HG03025 (cell line): Measurements from ENCODE around the gene IFI44.

Source experiments
- ATAC-seq: cut with Tn5 transposase; IDR thresholded peaks from one replicate; pipeline ENCODE4 v1.9.1; 2021; ENCODE audit warnings: mild to moderate bottlenecking, moderate library complexity; ENCODE audit not compliant: unreplicated experiment, low FRiP score

IFI44 gene, protein sequence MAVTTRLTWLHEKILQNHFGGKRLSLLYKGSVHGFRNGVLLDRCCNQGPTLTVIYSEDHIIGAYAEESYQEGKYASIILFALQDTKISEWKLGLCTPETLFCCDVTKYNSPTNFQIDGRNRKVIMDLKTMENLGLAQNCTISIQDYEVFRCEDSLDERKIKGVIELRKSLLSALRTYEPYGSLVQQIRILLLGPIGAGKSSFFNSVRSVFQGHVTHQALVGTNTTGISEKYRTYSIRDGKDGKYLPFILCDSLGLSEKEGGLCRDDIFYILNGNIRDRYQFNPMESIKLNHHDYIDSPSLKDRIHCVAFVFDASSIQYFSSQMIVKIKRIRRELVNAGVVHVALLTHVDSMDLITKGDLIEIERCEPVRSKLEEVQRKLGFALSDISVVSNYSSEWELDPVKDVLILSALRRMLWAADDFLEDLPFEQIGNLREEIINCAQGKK

DNA sequence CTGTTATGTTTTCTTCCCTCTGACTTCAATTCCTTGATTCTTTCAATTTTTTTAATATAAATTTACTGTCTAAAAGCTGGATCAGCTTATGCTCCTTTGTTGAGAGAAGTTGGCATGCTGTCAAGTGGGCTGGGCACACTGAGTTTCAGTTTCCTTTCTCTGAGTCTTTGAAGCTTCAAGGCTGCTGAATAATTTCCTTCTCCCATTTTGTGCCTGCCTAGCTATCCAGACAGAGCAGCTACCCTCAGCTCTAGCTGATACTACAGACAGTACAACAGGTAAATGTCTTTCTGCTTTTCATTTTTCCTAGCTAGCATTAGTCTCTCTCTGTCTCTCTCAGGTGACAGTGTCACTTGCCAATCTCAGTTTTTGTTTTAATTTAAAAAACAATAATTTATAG, at the start of gene IFI44:
Gene IFI44, plus strand, starts transcription at position 204 of the 400 bp plus-strand sequence. CDS start 365 bp downstream, outside the sequence.
- peak; percentile 73 for ATAC-seq

DNA sequence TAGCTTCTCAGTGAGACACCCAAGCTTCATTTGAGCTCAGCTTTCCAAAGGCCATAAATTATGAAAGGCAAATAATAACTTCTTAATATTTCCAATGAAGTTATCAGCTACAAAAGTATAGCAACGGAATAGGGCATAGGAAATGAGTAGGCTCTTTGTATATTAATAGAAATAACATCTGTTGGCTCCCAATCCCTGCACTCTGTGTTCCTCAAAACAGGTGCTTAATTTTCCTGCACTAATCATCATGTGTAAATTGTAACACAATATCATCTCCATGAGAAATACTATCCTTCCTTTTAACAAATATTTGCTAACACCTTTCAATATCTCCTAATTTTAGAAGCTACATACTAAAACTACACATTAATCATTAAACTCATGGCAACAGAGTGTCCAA, 48.6 kb upstream of the IFI44 start:
- no peak for ATAC-seq

DNA sequence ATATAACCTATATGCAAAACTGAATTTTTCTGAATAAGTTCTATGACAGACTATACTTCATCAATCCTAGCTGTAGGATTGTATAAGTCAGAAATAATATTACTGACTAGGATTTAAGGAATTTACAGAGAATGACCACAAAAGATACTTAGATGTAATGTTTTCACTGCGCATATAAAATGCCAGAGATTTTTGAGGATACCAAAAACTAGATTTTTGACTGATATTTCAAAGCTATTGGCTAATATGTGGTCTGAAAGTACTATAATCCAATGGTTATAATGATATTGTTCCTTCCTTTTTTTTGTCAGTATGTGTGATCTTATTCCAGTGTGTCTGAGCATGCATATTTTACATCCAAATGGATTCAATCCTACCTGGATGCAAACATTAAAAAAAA, 46.4 kb upstream of the IFI44 start:
- ATAC-seq: no peak

DNA sequence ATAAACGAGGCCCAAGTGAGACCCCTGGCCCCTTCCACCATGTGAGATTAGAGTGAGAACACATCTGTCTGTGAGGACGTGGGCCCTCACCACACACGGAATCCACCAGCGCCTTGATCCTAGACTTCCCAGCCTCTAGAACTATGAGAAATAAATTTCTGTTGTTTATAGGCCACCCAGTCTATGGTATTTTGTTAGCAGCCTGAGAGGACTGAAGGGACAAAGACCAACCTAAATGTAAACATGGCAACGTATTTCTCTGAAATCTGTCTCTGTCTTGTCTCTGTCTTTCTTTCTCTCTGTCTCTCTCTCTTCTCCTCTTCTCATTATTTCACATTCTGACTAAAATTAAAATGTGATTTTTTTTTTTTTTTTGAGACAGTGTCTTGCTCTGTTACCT, 45.0 kb upstream of the IFI44 start:
- ATAC-seq: no peak

DNA sequence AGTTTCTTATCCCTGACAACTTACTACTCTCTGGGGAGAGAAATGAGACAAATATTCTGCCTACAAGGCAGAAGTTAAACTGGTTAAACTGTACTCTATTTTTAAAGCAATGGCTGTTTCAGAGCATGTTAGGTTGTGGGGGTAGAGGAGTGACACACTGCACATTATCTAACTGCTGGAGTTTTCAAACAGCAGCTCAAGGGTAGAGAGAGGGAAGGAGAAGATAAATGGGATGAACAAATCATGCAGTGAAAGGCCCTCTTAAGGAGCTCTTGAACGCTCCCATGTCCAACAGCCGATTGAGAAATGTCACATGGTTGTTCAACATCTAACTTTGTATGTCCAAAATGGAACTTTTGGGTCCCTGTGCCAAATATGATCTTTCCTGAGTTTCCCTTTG, 43.4 kb upstream of the IFI44 start:
- ATAC-seq: no peak

DNA sequence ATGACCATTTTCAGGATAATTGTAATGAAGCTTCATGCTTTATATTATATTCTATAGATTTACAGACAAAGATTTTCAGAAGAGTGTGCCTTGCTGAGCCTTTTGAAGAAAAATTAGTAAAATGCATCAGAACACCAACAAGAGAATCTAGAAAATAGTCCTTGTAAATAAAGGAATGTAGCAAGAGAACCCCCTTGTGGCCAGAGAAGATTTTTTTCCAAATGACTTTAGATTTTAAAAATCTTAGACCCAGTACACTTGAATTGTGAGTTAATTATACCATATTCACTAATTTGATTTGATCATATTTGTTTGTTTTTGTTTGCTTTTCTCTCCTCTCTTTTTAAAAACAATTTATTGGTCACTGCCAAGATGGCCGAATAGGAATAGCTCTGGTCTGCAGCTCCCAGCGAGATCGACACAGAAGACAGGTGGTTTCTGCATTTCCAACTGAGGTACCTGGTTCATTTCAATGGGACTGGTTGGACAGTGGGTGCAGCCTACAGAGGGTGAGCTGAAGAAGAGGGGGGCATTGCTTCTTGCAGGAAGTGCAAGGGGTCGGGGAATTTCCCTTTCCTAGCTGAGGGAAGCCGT, 42.2 kb upstream of the IFI44 start:
- ATAC-seq: no peak

DNA sequence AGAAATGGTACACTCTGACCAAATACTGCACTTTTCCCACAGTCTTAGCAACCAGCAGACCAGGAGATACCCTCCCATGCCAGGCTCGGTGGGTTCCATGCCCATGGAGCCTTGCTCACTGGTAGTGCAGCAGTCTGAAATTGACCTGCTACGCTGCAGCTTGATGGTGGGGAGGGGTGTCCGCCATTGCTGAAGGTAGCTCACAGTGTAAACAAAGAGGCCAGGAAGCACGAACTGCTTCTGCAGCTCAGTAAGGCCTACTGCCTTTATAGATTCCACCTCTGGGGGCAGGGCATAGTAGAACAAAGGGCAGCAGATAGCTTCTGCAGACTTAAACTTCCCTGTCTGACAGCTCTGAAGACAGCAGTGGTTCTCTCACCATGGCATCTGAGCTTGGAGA, 41.7 kb upstream of the IFI44 start:
- ATAC-seq: no peak

DNA sequence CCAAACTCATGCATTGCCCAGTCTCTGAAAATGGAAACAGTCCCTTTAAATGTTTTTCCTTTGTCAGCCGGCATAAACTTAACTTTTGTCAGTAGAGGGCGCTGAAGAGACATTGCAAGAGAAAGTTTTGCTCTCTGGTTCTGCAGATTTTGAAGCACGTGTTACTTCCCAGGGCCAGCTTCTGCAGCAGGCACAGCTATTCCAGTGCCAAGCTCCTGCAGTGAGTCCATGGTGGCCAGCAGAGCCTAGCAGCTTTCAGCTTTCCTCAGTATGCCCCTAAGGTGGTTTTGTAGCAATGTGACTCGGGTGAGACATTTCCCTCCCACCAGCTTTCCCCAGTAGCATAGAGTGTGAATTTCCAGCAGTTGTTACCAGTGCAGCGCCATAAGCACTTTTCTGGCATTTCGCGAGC, 32.0 kb upstream of the IFI44 start:
- ATAC-seq: no peak

DNA sequence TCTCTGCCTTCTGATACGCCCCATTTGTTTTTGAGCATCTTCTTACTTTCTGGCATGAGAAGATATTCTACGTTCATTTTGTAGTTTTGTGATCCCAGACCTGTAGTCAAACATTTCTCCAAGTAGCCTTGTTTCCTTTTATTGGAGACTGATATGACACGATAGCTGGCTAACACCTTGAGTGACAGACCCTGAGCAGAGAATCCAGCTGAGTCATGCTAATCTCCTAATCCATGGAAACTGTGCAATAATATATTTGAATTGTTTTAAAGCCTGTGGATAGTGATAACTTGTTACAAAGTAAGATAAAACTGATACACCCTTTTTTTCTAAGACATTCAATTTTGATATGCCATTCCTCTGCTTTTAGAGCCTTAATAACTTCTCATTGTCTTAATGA, 30.6 kb upstream of the IFI44 start:
- ATAC-seq: no peak

DNA sequence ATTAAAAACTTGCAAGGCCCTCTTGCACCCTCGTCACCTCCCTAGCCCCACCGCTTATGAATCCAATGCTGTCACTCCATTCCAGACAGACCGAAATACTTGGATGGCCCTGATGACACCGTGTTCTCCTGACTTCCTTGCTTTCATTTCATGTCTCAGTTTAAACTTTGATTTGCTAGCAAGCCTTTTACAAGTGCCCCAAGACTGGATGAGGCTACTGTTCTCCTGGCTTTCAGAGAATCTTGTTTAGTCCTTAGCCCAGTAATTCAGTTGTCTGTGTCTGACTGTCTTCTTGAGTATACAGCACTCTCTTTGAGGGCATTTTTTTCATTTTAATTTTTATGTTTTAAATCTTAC, 30.2 kb upstream of the IFI44 start:
- ATAC-seq: no peak

DNA sequence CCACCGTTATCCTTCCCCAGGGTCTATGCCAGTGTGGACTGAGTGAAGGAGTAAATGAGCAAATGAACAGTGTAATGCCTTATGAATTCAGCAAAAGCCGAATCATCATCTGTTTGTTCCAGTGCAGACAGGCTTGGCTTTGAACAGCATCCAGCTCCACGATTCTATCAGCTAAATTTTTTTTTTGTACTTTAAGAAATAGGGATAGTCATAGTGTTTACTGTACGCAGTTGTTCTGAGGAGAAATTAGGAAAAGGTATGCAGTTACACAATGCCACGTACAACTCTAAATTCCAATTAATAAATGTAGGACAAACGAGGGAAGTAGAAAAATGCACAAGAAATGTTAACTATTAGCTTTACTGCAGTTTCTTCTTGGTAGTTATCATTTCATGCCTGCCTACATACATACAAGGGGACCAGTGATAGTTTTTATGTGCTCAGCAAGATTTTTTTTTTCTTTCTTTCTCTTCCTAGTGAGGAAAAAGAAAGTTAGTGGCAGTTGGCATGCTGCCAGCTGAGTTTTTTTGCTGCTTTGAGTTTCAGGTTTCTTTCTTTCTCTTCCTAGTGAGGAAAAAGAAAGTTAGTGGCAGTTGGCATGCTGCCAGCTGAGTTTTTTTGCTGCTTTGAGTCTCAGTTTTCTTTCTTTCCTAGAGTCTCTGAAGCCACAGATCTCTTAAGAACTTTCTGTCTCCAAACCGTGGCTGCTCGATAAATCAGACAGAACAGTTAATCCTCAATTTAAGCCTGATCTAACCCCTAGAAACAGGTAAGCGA, 29.6 kb upstream of the IFI44 start, which contains the start of gene IFI44L:
Gene IFI44L, plus strand, starts transcription at position 646 of the 777 bp plus-strand sequence. CDS start 7,468 bp downstream, outside the sequence.
- ATAC-seq: peak; percentile 43

DNA sequence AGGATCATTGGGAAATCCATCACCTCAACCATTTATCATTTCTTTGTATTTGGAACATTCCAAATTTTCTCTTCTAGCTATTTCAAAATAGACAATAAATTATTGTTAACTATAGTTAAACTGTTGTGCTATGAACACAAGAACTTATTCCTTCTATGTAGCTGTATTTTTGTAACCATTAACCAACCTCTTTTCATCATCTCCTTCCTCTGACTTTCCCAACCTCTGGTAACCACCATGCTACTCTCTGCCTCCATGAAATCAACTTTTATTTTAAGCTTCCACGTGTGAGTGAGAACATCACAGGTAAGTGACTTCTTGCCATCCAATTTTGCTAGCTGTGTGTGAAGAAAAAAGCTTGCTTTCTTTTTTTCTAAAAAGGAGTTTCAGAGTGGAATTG, 29.0 kb upstream of the IFI44 start:
- ATAC-seq: no peak

DNA sequence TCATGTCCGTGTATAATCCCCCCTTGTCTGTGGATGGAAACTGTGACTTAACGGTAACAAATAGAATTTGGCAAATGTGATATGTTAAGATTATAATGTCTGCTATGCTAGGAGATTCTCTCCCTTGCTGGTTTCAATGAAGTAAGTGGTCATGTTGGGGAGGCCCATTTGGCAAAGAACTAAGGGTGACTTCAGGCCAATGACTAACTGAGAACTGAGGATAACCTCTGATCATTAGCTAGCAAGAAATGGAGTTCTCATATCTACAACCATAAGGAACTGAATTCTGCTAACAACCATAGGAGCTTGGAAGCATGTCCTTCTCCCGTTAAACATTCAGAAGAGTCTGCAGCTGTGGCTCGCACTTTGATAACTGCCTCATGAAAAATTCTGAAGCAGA, 27.1 kb upstream of the IFI44 start:
- no peak for ATAC-seq

DNA sequence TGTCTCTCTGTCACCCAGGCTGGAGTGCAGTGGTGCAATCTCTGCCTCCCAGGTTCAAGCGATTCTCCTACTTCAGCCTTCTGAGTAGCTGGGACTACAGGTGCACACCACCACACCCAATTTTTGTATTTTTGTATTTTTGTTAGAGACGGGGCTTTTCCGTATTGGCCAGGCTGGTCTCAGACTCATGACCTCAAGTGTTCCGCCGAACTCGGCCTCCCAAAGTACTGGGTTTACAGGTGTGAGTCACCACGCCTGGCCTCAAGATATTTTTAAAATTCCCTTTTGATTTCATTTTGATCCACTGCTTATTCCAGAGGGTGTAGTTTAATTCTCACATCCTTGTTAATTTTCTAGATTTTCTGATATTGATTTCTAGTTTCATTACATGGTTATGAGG, 25.6 kb upstream of the IFI44 start:
- ATAC-seq: no peak

DNA sequence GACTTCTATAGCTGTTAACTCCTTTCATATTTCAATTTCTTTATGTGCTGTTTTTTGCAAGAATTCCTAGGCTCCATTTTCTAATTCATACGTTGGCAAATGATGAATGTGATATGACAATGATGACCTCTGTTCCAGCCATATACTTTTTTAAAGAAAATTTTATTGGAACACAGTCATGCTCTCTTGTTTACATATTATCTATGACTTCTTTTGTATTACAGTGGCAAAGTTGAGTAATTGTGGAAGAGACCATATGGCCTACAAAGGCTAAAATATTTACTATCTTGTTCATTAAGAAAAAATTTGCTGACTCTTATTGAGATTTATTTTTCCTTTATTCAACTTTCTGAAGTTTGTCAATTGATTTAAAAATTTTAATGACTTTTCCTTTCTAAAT, 22.3 kb upstream of the IFI44 start:
- ATAC-seq: no peak

DNA sequence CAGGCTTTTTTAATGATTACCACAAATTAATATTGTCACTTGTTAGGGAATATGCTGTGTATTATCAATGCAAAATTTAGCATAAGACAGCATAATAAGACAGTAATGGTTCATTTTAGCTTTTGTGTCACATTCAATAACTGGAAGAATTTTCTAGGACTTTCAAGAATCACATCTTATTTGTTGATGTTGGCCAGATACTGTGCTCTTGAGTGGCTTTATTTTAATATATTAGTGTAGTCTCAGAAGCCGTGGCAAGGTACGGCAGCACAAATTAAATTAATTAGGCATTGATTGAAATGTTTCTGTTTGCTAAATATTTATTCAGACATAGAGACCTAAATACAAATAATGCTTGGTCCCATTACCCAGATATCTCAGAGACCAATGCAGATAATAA, 19.0 kb upstream of the IFI44 start:
- no peak for ATAC-seq

DNA sequence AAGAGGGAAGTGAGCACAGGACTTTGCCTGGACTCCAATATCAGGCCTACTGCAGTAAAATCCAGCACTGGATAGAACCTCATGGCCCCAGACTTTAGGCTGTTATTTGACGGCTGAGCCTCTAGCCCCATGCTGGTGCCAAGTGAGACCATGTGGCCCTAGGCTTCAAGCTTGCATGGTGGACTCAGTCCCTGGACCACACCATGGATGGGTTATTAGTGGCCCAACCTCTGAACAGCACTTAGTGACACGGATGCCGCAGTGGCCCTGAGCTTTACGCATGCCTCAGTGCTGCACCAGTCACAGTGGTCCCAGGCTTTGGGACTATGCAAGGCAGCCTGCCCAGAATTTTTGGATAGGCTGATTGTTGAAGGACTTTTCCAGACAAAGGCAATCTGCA, 16.4 kb upstream of the IFI44 start:
- no peak for ATAC-seq

DNA sequence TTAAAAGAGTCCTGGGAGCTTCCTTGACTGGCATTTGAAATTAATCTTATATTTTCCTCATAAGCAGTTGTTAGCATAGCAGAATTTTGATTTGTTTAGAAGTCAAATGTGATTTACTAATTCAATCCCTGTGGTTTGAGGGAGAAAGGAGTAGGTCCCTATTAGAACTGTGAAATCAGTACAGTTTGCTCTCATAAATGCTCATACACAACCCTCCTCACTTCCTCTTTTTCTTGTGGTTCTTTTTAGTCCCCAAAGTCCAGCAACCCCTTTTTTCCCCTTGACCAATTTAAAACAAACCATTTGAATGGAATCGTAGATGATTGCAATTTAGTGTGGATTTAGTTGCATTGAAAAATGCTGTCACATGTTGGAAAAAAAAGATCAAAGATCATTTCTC, 9.2 kb upstream of the IFI44 start:
- no peak for ATAC-seq

DNA sequence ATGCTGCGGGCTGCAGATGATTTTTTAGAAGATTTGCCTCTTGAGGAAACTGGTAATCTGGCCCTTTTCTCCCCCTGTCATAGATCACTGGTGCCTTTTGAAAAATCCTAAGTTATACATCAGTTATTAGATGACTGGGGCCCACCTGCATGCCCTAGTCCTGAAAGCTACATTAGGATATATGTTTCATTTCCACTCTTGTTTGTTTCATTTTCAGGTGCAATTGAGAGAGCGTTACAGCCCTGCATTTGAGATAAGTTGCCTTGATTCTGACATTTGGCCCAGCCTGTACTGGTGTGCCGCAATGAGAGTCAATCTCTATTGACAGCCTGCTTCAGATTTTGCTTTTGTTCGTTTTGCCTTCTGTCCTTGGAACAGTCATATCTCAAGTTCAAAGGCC, 8.1 kb upstream of the IFI44 start:
- no peak for ATAC-seq

DNA sequence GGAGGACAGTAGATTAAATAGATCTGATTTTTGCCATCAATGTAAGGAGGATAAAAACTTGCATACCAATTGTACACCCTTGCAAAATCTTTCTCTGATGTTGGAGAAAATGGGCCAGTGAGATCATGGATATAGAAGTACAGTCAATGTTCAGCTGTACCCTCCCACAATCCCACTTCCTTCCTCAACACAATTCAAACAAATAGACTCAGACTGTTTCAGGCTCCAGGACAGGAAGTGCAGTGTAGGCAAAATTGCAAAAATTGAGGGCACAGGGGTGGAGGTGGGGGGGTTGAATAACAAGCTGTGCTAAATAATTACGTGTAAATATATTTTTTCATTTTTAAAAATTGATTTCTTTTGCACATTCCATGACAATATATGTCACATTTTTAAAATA, 3.9 kb upstream of the IFI44 start:
- no peak for ATAC-seq

DNA sequence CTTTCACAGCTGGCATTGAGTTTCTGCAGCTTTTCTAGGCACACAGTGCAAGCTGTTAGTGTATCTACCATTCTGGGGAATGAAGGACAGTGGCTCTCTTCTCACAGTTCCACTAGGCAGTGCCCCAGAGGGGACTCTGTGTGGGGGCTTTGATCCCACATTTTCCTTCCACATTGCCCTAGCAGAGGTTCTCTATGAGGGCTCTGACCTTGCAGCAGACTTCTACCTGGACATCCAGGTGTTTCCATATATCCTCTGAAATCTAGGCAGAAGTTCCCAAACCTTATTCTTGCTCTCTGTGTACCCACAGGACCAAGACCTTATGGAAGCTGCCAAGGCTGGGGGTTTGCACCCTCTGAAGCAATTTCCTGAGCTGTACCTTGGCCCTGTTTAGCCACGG, 2.4 kb upstream of the IFI44 start:
- ATAC-seq: no peak
